ENCODE results near the gene SDF4.

DNA sequence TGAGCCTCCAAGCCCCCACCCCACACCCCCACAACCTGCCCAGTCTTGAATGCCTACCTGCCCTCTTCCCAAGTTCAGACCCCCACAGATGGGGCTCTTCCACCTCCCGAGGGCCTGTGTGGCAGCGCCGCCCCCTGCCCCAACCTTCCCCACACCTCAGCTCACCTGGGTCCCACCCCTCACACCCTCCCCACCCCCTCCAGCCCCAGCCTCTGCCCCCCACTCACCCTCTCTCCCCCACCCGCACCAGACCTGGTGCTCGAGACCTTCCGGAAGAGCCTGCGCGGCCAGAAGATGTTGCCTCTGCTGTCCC, 34.7 kb downstream of the SDF4 start:
- TF ChIP-seq, protein P1, sequence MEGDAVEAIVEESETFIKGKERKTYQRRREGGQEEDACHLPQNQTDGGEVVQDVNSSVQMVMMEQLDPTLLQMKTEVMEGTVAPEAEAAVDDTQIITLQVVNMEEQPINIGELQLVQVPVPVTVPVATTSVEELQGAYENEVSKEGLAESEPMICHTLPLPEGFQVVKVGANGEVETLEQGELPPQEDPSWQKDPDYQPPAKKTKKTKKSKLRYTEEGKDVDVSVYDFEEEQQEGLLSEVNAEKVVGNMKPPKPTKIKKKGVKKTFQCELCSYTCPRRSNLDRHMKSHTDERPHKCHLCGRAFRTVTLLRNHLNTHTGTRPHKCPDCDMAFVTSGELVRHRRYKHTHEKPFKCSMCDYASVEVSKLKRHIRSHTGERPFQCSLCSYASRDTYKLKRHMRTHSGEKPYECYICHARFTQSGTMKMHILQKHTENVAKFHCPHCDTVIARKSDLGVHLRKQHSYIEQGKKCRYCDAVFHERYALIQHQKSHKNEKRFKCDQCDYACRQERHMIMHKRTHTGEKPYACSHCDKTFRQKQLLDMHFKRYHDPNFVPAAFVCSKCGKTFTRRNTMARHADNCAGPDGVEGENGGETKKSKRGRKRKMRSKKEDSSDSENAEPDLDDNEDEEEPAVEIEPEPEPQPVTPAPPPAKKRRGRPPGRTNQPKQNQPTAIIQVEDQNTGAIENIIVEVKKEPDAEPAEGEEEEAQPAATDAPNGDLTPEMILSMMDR (IDR thresholded peaks at IDR 0.05 in 8 of 11, conservative IDR thresholded peaks at IDR 0.05 in 3 of 11), result no peak
- TF ChIP-seq POLR2A (IDR thresholded peaks at IDR 0.05), result no peak
- TF ChIP-seq POLR2AphosphoS5 (IDR thresholded peaks at IDR 0.05), result no peak
